Mammary epithelial cell (primary cell): ENCODE measurements around the gene FUT4.
"Not testable (repeated sequence)": the region's sequence is repeated elsewhere in the genome, so short reads cannot be mapped to it uniquely, and the experiment has no call there.

Experiments used
- EZH2 ChIP-seq: IDR thresholded peaks from 2 replicates; pipeline ENCODE4 v1.6.1; 2012; ENCODE audit warnings: low read length, inconsistent platforms, borderline replicate concordance
- TF ChIP-seq, protein P1 (sequence below), 2 donors: IDR thresholded peaks in 1 of 2; conservative IDR thresholded peaks in 1 of 2; 2 replicates each; pipeline ENCODE4 v1.5.1; 2011 to 2012; ENCODE audit warnings: inconsistent platforms in 2 of 2, low read length in 2 of 2, mild to moderate bottlenecking in 2 of 2, control low read depth in 1 of 2, low read depth in 1 of 2; ENCODE audit not compliant: insufficient read depth in 1 of 2; ENCODE audit errors: extremely low read depth in 1 of 2

- TF ChIP-seq, protein P1, sequence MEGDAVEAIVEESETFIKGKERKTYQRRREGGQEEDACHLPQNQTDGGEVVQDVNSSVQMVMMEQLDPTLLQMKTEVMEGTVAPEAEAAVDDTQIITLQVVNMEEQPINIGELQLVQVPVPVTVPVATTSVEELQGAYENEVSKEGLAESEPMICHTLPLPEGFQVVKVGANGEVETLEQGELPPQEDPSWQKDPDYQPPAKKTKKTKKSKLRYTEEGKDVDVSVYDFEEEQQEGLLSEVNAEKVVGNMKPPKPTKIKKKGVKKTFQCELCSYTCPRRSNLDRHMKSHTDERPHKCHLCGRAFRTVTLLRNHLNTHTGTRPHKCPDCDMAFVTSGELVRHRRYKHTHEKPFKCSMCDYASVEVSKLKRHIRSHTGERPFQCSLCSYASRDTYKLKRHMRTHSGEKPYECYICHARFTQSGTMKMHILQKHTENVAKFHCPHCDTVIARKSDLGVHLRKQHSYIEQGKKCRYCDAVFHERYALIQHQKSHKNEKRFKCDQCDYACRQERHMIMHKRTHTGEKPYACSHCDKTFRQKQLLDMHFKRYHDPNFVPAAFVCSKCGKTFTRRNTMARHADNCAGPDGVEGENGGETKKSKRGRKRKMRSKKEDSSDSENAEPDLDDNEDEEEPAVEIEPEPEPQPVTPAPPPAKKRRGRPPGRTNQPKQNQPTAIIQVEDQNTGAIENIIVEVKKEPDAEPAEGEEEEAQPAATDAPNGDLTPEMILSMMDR (conservative IDR thresholded peaks at IDR 0.05 in 1 of 2, IDR thresholded peaks at IDR 0.05 in 1 of 2; ENCODE audit: extremely low read depth in 1 of 2, insufficient read depth in 1 of 2, low read depth in 1 of 2, low read length in 2 of 2) = not testable (repeated sequence)
- TF ChIP-seq EZH2 = not testable (repeated sequence)
These were observed 29.3 kb downstream of the FUT4 start for GRCh38 chr11:94572975-94573374.
